ENCODE data around the gene RAB3IL1.
A peak's percentile ranks its signal among the peaks of the same experiment; 100 is the strongest.
"Not testable (repeated sequence)": the region's sequence is repeated elsewhere in the genome, so short reads cannot be mapped to it uniquely, and the experiment has no call there.

The RAB3IL1 gene

GRCh38 chr11:61917334-61918109, at the start of gene RAB3IL1:
TSS of gene RAB3IL1 (minus strand) at chr11:61917566. CDS start at chr11:61917367, 199 bp downstream.
- no peak for DNase-seq

- no peak for DNase-seq
Observed at GRCh38 chr11:61966734-61967115, 49.4 kb upstream of the RAB3IL1 start.

- DNase-seq = peak; percentile 8
Observed at GRCh38 chr11:61964666-61965271, 47.4 kb upstream of the RAB3IL1 start.

GRCh38 chr11:61964058-61964665, 46.8 kb upstream of the RAB3IL1 start:
- DNase-seq = no peak

- no peak for DNase-seq
Observed at GRCh38 chr11:61963282-61964057, 46.1 kb upstream of the RAB3IL1 start.

GRCh38 chr11:61963016-61963281, 45.6 kb upstream of the RAB3IL1 start:
- no peak for DNase-seq

GRCh38 chr11:61962213-61963015, 45.0 kb upstream of the RAB3IL1 start:
- DNase-seq = no peak

- DNase-seq = no peak
Observed at GRCh38 chr11:61961570-61962212, 44.3 kb upstream of the RAB3IL1 start.

- no peak for DNase-seq
Observed at GRCh38 chr11:61960532-61960931, 43.2 kb upstream of the RAB3IL1 start.

- DNase-seq = no peak
Observed at GRCh38 chr11:61959678-61960077, 42.3 kb upstream of the RAB3IL1 start.

- no peak for DNase-seq
Observed at GRCh38 chr11:61959114-61959513, 41.7 kb upstream of the RAB3IL1 start.

GRCh38 chr11:61958590-61958989, 41.2 kb upstream of the RAB3IL1 start:
- no peak for DNase-seq

- DNase-seq = no peak
Observed at GRCh38 chr11:61957021-61957770, 39.8 kb upstream of the RAB3IL1 start.

GRCh38 chr11:61956191-61957020, 39.0 kb upstream of the RAB3IL1 start:
- DNase-seq = no peak

GRCh38 chr11:61955422-61956135, 38.2 kb upstream of the RAB3IL1 start:
- DNase-seq = peak; percentile 73

- DNase-seq = peak; percentile 49
Observed at GRCh38 chr11:61954851-61955421, 37.6 kb upstream of the RAB3IL1 start.

- DNase-seq = no peak
Observed at GRCh38 chr11:61954106-61954850, 36.9 kb upstream of the RAB3IL1 start.

- DNase-seq = not testable (repeated sequence)
Observed at GRCh38 chr11:61953632-61954031, 36.3 kb upstream of the RAB3IL1 start.

GRCh38 chr11:61952882-61953281, 35.5 kb upstream of the RAB3IL1 start:
- no peak for DNase-seq
